GM18951 (cell line): ENCODE results near the gene CCDC68.

Experiments used
- POLR2A ChIP-seq: IDR thresholded peaks from 4 replicates; pipeline ENCODE4 v1.6.1; 2011; ENCODE audit warnings: mild to moderate bottlenecking; ENCODE audit not compliant: insufficient read length, insufficient read depth; ENCODE audit errors: extremely low read depth
- in situ Hi-C: fragments of 300-500 bp; cut with MboI; formaldehyde crosslinking; loops from one replicate; pipeline ENCODE4 v1.12.0; 2022; ENCODE audit warnings: low sequenced_read_pairs, mixed read lengths, inconsistent platforms; ENCODE audit not compliant: unreplicated experiment

CCDC68 gene

DNA sequence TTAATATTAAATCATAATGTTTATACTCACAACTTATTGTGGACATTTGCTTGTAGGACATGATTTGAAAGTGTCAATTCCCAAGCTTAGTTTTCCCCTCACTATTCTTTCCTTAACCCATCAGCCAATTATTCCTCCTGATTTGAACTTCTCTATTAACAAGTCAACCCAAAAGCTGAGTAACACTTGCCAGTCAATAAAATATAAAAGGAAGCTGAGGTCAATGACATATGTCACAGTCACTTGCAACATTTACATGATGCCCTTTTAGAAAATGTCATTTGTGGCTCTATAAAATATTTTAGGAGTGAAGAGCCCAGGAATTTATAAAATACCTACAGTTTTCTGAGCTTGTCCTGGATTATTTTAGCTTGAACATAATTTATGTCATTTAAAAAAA lies 7.2 kb downstream of the CCDC68 start:
- in situ Hi-C loops: no loop called here
- no peak for TF ChIP-seq POLR2A

DNA sequence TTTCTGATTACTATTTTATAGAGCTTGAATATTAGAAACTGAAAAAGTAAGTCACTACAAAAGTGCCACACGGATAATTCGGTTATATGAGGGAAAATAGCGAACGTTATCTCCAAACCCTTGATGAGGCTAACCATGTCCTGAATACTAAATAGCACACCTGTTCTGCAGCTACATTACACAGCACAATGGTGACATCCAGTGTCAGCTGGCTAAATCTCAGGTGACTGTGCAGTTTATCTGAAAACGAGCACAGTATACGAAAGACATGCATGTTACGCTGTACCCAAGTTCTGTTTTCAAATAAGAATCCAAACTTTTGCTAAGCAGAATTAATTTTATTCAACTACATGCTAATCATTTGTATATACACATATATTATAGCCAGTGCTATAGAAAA lies 9.0 kb downstream of the CCDC68 start:
- in situ Hi-C loops: no loop called here
- TF ChIP-seq POLR2A: no peak

DNA sequence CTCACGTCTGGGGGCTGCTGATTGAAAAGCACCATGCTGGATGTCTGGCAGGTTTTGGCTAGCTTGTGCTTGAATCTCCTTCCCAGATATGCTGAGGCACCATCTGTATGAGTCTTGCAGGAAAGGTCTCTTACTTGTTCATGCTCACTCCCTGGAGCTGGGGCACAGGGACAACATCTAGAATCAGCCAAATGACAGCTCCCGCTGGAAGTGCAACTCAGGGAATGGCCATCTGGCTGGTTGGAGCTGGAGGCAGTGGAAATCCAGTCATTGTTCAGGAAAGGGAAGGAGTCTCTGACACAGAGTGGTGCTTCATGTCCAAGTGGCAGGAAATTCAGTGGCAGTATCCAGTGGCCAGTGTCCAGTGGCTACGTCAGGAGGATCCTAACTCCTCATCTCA lies 9.7 kb downstream of the CCDC68 start:
- in situ Hi-C loops: no loop called here
- no peak for TF ChIP-seq POLR2A

DNA sequence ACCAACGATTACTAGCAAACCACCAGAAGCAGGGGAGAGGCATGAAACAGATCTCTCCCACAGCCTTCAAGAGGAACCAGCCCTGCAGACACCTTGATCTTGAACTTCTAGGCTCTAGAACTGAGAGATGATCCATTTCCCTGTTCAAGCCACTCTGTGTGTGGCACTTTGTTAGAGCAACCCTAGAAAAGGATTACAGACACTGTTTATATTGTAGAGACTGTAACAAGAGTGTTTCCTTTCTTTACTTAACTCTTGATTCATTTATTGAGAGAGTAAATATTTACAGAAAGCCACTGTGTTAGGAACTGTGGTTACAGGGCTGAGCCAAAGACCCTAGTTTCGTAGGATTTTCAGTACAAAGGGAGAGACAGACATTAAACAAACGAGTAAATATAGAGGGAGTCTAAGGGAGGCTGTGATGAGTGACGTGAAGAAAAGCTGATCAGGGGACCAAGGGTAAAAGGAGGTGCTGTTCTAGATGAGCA lies 10.9 kb downstream of the CCDC68 start:
- no peak for TF ChIP-seq POLR2A
- in situ Hi-C loops: no loop called here

DNA sequence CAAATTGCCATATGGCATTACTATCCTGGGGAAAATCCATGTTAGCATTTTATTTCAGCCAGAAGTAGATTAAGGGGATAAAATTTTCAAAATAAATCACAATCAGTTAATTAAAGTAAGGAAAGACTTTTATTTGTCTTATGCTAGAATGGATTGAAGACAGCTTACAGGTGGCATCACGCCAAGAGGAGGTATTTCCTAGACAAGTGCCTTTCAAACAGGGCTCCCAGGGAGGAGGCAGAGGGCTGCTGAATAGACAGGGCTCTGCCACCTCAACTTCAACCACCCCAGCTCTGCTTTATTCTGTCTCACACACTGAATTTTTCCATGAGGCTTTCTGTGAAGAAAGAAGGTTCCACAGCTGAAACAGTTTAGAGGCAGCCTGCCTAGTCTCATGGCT lies 12.2 kb downstream of the CCDC68 start:
- no peak for TF ChIP-seq POLR2A
- in situ Hi-C loops: no loop called here

DNA sequence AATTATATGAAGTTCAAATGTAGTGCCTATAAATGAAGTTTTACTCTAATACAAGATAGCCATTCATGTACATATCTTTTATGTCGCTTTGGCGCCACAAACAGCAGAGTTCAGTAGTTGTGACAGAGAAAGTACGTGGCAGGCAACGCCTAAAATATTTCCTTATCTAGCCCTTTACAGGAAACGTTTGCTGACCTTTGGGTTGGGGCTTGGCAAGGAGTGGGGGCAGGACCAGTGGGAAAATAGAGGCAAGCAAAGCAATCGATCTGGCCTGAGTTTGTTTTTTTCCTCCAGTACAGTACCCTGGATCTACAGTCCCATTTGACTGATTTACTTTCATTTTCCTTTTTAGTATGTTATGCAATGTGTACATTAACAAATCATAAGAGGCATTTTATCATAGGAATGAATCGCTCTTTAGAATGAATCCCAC lies 13.1 kb downstream of the CCDC68 start:
- in situ Hi-C loops: no loop called here
- no peak for TF ChIP-seq POLR2A

DNA sequence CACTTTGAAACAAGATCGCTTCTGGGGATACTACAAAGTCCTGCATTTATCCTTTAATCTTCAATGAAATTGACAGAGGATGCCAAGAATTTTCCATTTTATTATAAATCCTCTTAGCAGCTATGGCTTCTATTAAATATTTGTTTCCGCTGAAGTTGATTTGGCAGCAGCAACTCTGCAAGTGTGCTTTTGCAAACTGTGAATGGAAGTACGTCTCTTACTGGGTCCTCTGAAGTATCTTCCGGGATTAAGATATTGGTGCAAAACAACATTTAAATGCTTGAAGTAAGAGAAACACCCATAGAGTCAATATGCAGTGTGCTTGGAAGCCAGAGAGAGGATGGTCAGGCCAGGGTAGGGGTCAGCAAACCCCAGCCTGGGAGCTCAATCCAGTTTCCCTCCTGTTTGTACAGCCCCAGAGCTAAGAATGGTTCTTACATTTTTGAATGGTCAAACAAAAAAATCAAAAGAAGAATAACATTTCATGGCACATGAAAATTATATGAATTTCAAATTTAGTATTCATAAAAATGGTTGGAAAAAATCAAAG lies 13.6 kb downstream of the CCDC68 start:
- in situ Hi-C loops: no loop called here
- no peak for TF ChIP-seq POLR2A

DNA sequence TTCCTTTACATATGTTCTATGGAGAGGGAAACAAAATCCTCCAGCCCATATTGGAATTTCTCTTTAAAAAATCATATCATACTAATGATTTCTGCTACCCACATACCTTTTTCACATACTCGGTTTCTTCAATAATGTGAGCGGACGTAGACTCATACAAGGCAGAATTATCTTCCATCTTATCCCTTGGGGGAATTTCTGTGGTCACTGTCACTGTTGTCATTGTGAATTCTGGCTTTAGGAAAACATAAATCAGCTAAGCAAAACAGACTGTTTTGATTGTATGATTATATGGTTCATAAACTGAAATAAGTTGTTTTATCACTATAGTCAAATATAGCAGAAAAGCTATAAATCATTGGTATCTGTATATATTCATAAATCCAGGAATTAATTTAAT lies 16.7 kb downstream of the CCDC68 start:
- TF ChIP-seq POLR2A: no peak
- in situ Hi-C loops: no loop called here

DNA sequence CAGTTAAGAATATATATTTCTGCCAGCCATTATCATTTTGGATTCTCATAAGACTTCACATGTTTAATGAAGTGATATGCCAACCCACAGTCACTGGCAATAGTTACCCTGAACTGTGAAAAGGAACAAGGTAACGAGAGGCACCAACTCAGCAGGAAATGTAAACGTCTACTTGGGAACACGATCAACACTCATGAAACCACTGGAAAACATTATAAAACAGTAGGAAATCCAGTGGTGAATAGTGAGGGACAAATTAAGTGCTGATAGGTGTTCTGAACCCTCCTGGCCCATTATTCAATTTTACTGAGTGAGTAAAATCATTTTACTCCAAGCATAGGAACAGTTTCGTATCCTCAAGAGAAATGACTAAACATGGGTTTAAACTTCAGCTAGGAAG lies 17.1 kb downstream of the CCDC68 start:
- in situ Hi-C loops: no loop called here
- TF ChIP-seq POLR2A: no peak

DNA sequence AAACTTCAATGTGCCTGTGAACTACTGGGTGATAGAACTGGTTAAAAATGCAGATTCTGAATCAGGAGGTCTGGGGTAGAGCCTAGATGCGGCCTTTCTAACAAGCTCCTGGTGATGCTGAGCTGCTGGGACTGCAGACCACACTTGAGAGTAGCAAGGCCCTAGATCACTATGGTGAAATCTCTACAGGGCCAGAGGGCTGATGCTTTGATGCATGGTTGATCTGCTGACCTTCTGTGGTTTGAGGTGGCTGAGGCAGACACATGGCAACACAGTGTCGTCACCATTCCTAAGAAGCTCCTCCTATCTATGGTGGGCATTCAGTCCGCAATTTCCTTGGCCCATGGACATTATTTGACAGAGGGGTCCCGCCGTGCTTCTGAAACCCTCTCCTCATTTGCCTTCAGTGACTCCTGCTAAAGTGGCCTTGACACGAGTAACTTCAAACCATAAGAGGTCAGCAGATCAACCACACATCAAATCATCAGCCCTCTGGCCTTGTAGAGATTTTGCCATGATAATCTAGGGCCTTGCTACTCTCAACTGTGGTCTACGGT lies 19.8 kb downstream of the CCDC68 start:
- in situ Hi-C loops: no loop called here

DNA sequence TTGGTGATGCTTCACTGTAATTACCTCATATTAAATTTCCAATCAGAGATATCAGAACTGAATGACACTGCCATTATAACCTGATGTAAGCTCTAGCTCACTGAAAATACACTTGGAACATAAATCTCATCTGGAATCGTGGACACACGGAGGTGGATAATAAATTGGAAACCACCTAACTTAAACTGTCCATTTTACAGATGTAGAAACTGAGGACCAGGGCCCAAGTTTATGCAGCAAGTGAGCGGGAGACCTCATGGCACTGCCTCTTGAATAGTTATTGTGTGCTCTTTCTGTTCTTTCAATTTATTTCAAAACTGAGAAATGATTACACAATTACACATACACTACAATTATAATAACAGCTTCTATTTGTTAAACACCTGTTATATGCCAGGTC lies 20.8 kb downstream of the CCDC68 start:
- in situ Hi-C loops: no loop called here
- TF ChIP-seq POLR2A: no peak

More for the DNA sequence above, 19.8 kb downstream of the CCDC68 start:
- TF ChIP-seq POLR2A: no peak

DNA sequence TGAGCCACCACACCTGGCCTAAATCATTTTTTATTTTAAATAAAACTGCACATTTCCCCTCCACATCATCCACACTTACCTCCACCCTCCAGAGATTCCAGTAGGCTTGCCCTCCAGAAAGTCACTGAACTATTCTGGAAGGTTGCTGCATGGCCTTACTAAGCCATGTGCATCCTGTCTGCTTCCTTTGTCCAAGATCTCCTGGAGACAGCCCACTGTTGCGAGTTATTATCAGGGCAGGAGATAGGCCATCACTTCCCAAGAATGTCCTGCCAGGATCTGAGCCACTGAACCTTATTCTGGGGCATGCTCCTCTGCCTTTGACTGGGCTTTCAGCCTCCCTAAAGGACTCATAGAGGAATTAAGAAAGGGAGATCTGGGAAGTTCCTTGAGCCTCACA lies 26.8 kb downstream of the CCDC68 start:
- no peak for TF ChIP-seq POLR2A
- in situ Hi-C loops: no loop called here

DNA sequence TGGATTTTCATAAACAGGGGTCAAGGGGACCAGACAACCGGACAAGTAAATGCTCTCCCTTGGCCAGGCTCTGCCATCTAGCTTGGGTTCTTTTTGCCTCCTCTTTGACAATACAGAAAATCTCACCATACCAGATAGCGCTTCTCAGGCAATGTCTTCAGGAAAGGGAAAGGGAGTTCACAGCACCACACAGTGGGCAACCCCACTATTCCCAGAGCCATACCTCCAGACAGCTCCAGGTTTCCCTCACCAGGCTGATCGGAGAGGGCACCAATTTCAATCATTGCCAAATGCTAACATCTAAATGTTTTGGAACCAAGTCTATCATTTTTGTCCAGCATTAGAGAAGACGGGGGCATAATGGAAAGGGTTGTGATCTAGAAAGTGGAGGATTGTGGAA lies 28.1 kb downstream of the CCDC68 start:
- no peak for TF ChIP-seq POLR2A
- in situ Hi-C loops: no loop called here

DNA sequence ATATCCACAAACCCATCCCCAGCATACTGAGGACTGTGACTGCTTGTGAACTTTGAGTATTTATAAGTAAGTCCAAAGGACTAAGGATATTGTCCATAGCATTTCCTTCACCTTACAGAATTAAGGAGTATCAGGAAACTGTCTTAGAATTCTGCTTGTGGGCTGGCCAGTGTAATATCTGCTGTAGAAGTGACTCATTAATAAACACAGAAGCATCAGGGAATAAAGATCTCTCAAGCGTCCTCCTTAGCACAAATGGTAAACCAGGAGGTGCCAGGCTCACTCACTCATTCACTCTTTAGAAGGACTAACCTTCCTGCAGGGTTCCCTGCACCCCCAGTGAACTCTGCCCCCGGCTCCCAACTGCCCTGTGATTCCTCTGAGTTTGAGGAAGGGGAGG lies 31.0 kb downstream of the CCDC68 start:
- in situ Hi-C loops: no loop called here
- TF ChIP-seq POLR2A: no peak
